GM18520 (cell line): Measurements from ENCODE around the gene MBNL1.
"Not testable (repeated sequence)": the region's sequence is repeated elsewhere in the genome, so short reads cannot be mapped to it uniquely, and the experiment has no call there.

ENCODE experiments used
- ATAC-seq: cut with Tn5 transposase; IDR thresholded peaks from one replicate; pipeline ENCODE4 v1.9.1; 2021; ENCODE audit not compliant: unreplicated experiment

MBNL1 gene

GRCh38 chr3:152438181-152438580, 169.5 kb downstream of the MBNL1 start:
- ATAC-seq: no peak

- ATAC-seq: no peak
Measured at GRCh38 chr3:152438706-152439105, 170.0 kb downstream of the MBNL1 start.

GRCh38 chr3:152440243-152440642, 171.5 kb downstream of the MBNL1 start:
- not testable (repeated sequence) for ATAC-seq

GRCh38 chr3:152443212-152444023, 174.7 kb downstream of the MBNL1 start:
- ATAC-seq: no peak

- no peak for ATAC-seq
Measured at GRCh38 chr3:152444029-152444641, 175.4 kb downstream of the MBNL1 start.

GRCh38 chr3:152445212-152445611, 176.5 kb downstream of the MBNL1 start:
- ATAC-seq: no peak

- ATAC-seq: no peak
Measured at GRCh38 chr3:152446495-152446894, 177.8 kb downstream of the MBNL1 start.

- ATAC-seq: no peak
Measured at GRCh38 chr3:152447511-152447910, 178.8 kb downstream of the MBNL1 start.

- no peak for ATAC-seq
Measured at GRCh38 chr3:152448091-152448490, 179.4 kb downstream of the MBNL1 start.

GRCh38 chr3:152452318-152452717, 183.6 kb downstream of the MBNL1 start:
- no peak for ATAC-seq

- no peak for ATAC-seq
Measured at GRCh38 chr3:152454076-152454875, 185.5 kb downstream of the MBNL1 start.

GRCh38 chr3:152455989-152456388, 187.3 kb downstream of the MBNL1 start:
- ATAC-seq: no peak

GRCh38 chr3:152457500-152458375, 189.0 kb downstream of the MBNL1 start:
- no peak for ATAC-seq

- no peak for ATAC-seq
Measured at GRCh38 chr3:152458376-152459117, 189.8 kb downstream of the MBNL1 start.

GRCh38 chr3:152459118-152459515, 190.4 kb downstream of the MBNL1 start:
- ATAC-seq: no peak

- no peak for ATAC-seq
Measured at GRCh38 chr3:152459572-152459971, 190.8 kb downstream of the MBNL1 start.

- no peak for ATAC-seq
Measured at GRCh38 chr3:152460936-152461335, 192.2 kb downstream of the MBNL1 start.

- no peak for ATAC-seq
Measured at GRCh38 chr3:152461460-152461859, 192.7 kb downstream of the MBNL1 start.

GRCh38 chr3:152466784-152467183, 198.1 kb downstream of the MBNL1 start:
- no peak for ATAC-seq
